Muscle layer of duodenum (tissue), 2 donors: ENCODE measurements around the gene PRKAR1B.

ENCODE experiments used
- H3K27ac ChIP-seq: one replicate; pipeline ENCODE4 v1.7.0; 2013; ENCODE audit warnings: mild to moderate bottlenecking, low read length
- H3K27me3 ChIP-seq: one replicate; pipeline ENCODE4 v1.7.0; 2013; ENCODE audit warnings: low read depth, mild to moderate bottlenecking, control low read depth, low read length
- H3K36me3 ChIP-seq, 2 donors: one replicate each; pipeline ENCODE4 v1.7.0; 2013; ENCODE audit warnings: low read length in 2 of 2, control low read depth in 1 of 2, mild to moderate bottlenecking in 1 of 2; ENCODE audit not compliant: insufficient read depth in 2 of 2, control insufficient read depth in 1 of 2
- H3K4me1 ChIP-seq, 2 donors: one replicate each; pipeline ENCODE4 v1.7.0; 2013; ENCODE audit warnings: low read length in 2 of 2, mild to moderate bottlenecking in 2 of 2, control low read depth in 1 of 2, moderate library complexity in 1 of 2; ENCODE audit not compliant: insufficient read depth in 2 of 2, control insufficient read depth in 1 of 2
- H3K4me3 ChIP-seq, 2 donors: one replicate each; pipeline ENCODE4 v1.7.0; 2013; ENCODE audit warnings: low read length in 2 of 2, low read depth in 1 of 2, mild to moderate bottlenecking in 1 of 2
- H3K9me3 ChIP-seq, 2 donors: one replicate each; pipeline ENCODE4 v1.7.0; 2013; ENCODE audit warnings: low read length in 2 of 2, control low read depth in 1 of 2, mild to moderate bottlenecking in 1 of 2; ENCODE audit not compliant: control insufficient read depth in 1 of 2
- donor health status: healthy.

PRKAR1B gene

DNA sequence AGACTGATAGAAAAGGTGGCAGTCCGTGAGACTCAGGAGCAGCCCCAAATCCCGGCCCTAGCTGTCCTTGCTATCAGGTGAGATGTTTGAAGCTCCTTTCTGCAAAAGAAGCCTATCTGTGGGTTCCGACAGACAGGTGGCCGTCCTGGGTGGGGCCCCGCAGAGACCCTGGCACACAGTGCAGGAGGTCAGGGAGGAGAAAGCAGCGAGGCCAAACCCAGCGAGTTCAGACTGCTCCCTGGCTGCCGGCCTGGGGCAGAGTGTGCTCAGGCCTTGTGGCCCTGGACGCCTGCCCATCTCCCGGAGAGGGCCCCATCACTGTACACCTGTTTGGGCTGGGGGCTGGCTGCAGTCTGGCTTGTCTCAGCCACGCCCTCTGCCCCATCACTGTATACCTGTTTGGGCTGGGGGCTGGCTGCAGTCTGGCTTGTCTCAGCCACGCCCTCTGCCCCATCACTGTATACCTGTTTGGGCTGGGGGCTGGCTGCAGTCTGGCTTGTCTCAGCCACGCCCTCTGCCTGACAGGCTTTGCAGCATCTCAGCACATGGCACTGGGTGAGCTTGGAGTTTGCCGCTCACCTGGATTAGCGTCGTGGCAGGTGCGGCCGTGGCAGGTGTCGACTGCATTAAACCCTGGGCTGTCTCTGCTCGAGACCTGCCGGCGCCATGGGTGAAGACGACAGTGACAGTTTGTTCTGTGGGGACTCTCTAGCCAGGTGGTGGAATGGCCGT is 11.8 kb upstream of the PRKAR1B start:
- Histone ChIP-seq H3K36me3 (peaks cover 0 to 46% of the 10 kb centered on the region in 2 donors), H3K27me3 (no peaks in the 10 kb centered on the region), H3K27ac (no peak overlapping the region), H3K4me1 (no peaks in the 10 kb centered on the region), H3K9me3 (no peaks in the 10 kb centered on the region), H3K4me3 (no peak overlapping the region)

DNA sequence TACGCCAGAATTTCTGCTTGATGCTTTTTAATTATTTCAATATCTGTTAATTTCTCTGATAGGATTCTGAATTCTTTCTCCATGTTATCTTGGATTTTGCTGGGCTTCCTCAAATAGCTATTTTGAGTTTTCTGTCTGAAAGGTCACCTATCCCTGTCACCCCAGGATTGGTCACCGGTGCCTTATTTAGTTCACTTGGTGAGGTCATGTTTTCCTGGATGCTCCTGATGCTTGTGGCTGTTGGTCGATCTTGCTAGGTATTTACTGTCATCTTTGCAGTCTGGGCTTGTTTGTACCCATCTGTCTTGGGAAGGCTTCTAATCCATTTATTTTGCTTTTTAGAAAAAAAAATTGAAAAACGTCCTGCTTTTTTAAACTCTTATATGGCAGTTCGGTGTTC is 11.2 kb upstream of the PRKAR1B start:
- Histone ChIP-seq H3K27ac (no peak overlapping the region), H3K36me3 (peaks cover 0 to 47% of the 10 kb centered on the region in 2 donors), H3K9me3 (no peaks in the 10 kb centered on the region), H3K27me3 (no peaks in the 10 kb centered on the region), H3K4me3 (no peak overlapping the region), H3K4me1 (no peaks in the 10 kb centered on the region)

DNA sequence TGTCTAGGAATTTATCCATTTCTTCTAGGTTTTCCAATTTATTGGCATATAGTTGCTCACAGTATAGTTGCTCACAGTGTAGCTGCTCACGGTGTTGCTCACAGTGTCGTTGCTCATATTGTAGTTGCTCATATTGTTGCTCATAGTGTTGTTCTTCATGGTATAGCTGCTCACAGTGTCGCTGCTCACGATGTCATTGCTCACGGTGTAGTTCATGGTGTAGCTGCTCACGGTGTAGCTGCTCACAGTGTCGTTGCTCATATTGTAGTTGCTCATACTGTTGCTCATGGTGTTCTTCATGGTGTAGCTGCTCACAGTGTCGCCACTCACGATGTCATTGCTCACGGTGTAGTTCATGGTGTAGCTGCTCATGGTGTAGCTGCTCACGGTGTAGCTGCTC is 7.7 kb upstream of the PRKAR1B start:
- Histone ChIP-seq H3K27ac (no peak overlapping the region), H3K4me1 (peaks cover 0 to 16% of the 10 kb centered on the region in 2 donors), H3K4me3 (no peak overlapping the region), H3K9me3 (no peaks in the 10 kb centered on the region), H3K27me3 (no peaks in the 10 kb centered on the region), H3K36me3 (peaks cover 0 to 43% of the 10 kb centered on the region in 2 donors)

DNA sequence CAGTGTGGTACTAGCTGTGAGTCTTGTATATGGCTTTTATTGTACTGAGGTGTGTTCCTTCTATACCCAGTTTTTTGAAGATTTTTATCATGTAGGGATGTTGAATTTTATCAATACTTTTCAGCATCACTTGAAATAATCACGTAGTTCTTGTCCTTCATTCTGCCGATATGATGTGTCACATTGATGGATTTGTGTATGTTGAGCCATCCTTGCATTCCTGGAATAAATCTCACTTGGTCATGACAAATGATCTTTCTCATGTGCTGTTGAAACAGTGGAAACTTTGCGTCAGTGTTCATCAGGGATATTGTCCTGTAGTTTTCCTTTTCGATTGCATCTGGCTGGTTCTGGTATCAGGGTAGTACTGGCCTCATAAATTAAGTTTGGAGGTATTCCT is 7.1 kb upstream of the PRKAR1B start:
- Histone ChIP-seq H3K4me3 (no peak overlapping the region), H3K36me3 (peaks cover 0 to 43% of the 10 kb centered on the region in 2 donors), H3K4me1 (peaks cover 0 to 16% of the 10 kb centered on the region in 2 donors), H3K27me3 (no peaks in the 10 kb centered on the region), H3K9me3 (no peaks in the 10 kb centered on the region), H3K27ac (no peak overlapping the region)

DNA sequence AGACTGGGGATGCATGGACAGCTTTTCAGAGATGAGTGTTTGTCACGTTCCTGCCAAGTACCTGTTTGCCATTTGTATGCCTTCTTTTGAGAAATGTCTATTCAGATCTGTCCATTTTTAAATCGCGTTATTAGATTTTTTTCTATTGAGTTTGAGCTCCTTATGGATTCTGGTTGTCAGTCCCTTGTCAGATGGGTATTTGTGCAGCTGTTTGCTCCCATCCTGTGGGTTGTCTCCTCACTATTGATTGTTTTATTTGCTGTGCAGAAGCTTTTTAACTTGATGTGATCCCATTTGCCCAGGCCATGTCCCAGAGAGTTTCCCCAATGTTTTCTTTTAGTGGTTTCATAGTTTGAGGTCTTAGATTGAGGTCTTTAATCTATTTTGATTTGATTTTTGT is 5.5 kb upstream of the PRKAR1B start:
- Histone ChIP-seq H3K4me1 (peaks cover 0 to 27% of the 10 kb centered on the region in 2 donors), H3K27me3 (no peaks in the 10 kb centered on the region), H3K27ac (no peak overlapping the region), H3K9me3 (no peaks in the 10 kb centered on the region), H3K36me3 (peaks cover 0 to 37% of the 10 kb centered on the region in 2 donors), H3K4me3 (no peak overlapping the region)

DNA sequence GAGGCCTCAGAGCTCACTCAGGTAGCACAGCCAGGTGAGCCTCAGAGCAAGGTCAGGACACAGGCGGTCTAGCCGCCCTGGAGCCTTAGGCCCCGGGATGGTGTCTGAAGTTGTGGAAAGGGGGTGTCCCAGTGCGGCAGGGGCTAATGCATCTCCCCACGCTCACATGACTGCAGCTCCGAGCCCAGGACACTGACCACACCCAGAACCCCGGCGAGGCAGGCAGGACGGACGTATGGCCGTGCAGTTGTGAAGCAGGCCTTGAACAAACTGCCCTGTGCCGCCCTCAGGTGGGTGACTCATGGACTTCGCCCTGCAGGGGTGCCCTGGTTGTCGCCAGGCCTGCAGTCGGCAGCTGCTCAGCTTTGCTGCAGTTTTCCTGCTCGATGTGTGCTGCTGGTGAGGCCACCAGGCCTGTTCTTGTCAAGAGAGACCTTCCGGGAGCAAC is 5.0 kb upstream of the PRKAR1B start:
- no peak overlapping the region for H3K4me3 ChIP-seq
- H3K9me3 ChIP-seq = no peaks in the 10 kb centered on the region
- peaks cover 0 to 37% of the 10 kb centered on the region in 2 donors for H3K36me3 ChIP-seq
- H3K27ac ChIP-seq = no peak overlapping the region
- no peaks in the 10 kb centered on the region for H3K27me3 ChIP-seq
- H3K4me1 ChIP-seq = peaks cover 0 to 29% of the 10 kb centered on the region in 2 donors

DNA sequence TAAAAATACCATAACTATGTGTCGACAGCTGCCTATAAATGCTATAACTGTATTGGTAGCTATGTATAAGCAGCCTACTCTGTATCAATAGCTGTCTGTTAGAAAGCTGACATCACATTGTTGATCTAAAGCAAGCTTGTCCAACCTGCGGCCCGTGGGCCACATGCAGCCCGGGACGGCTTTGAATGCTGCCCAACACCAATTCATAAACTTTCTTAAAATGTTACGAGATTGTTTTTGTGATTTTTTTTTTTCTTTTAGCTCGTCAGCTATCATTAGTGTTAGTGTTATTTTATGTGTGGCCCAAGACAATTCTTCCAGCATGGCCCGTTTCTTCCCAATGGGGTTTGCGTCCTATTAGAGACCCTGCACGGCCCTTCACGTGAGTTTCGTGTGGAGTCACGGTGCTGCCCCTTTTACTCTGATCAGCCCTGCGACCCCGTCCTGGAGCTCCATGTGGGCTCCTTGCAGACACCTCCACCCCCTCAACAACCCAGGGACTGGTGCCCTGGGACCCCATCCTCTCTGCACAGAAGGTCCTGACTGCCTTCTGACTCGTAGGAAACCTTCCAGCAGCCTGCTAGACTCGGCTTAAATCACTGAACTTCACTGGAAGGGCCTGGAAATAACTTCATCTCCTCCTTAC is 4.5 kb upstream of the PRKAR1B start:
- Histone ChIP-seq H3K4me1 (peaks cover 0 to 29% of the 10 kb centered on the region in 2 donors), H3K4me3 (no peak overlapping the region), H3K36me3 (peaks cover 0 to 37% of the 10 kb centered on the region in 2 donors), H3K9me3 (no peaks in the 10 kb centered on the region), H3K27ac (no peak overlapping the region), H3K27me3 (no peaks in the 10 kb centered on the region)

DNA sequence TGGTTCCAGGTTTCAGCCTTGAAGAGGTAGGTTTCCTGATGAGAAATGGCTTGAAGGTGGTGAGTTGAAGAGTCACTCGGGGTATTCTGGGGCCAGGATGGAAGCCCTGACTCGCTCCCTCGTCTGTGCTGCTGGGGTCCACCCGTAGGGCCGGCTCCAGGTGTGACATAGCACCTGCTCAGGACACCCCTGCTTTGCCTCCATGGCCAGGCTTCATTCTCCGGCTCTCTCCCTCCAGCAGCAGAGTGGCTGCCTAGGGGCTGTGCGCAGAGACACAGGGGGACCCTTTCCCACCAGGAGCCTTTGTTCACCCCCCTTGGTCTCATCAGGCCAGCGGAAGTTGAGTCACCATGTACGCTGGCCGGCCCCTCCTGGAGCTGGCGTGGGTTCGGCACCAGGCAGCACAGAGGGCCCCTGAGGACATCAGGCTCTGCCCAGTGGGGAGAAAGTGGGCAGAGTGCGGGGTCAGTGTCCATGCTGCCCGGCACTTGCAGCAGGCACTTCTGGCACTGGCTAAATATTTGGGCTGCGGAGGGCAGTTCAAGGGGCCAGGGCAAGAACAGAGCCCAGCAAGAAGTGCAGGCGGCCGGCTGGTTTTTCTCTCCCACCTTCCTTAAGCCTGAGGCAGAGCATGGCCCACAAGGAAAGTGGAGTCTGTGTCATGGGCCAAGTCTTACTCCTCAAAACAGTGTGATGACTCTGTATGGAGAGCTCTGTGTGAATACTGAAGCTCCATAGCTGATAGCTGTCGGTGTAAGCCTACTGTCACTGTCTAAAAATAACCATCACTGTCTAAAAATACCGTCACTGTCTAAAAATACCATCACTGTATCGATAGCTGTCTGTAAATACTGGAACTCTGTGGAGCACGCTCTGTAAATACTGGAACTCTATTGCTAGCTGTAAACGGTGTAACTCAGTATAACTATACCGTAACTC is 3.7 kb upstream of the PRKAR1B start:
- Histone ChIP-seq H3K36me3 (peaks cover 0 to 37% of the 10 kb centered on the region in 2 donors), H3K4me1 (peaks cover 5 to 34% of the 10 kb centered on the region in 2 donors), H3K27me3 (no peaks in the 10 kb centered on the region), H3K9me3 (no peaks in the 10 kb centered on the region), H3K4me3 (no peak overlapping the region), H3K27ac (no peak overlapping the region)

DNA sequence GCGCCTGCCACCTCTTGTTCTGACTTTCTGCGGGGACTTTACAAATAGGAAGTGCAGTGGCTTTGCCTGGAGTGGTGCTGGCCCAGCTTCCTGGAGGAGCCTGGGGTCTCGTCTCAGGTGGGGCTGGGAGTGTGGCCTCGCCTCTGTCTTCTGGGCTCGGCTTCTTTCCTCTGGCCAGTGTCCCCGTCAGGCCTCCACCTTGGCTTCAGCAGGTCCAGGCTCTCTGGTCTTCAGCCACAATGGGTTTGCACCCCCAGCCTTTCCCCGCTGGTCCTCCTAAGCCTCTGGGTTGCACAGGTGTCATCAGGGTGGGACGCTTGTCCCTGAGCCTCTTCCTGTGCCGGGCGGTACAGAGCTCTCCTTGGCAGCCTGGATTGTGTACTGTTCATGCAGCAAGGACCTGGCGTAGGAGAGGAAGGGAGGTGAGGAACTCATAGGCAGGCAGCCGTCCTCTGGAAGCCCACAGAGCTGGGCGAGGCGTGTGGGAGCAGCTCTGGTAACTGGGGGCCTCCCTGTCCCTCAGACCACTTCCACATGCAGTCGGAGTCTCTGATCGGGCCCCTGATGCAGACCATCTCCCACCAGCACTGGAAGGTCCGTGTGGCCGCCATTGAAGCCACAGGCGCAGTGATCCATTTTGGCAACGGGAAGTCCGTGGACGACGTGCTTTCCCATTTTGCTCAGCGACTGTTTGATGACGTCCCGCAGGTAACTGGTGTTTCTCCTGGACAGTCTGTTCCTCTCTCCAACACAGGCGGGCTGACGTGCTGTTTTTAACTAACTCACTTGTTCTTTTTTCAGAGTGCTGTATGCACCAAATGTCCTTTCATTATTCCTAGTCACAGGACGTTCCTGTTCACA is 2.3 kb upstream of the PRKAR1B start:
- H3K36me3 ChIP-seq = peaks cover 0 to 37% of the 10 kb centered on the region in 2 donors
- H3K27me3 ChIP-seq = no peaks in the 10 kb centered on the region
- no peak overlapping the region for H3K27ac ChIP-seq
- no peak overlapping the region for H3K4me3 ChIP-seq
- H3K9me3 ChIP-seq = no peaks in the 10 kb centered on the region
- H3K4me1 ChIP-seq = peaks cover 6 to 36% of the 10 kb centered on the region in 2 donors

DNA sequence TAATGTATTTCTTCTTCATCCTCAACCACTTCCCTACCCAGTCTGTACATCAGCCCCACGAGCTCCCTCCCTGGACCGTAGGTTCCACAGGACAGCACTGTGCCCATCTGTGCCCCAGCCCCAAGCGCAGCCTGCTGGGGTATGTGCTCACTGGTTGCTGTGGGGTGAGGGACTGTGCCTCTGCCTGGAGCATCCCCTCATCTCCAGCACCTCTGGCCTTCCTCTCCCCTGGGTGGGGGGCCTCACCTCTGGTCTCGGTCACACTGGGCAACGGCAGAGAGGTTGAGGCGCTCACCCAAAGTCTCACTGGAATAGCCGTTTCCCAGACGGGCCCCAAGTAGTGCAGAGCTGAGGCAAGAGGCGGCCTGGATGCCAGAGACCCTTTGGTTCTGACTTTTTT is 1.5 kb upstream of the PRKAR1B start:
- H3K36me3 ChIP-seq = peaks cover 0 to 32% of the 10 kb centered on the region in 2 donors

More for the DNA sequence above, 1.5 kb upstream of the PRKAR1B start:
- Histone ChIP-seq H3K27me3 (no peaks in the 10 kb centered on the region), H3K27ac (no peak overlapping the region), H3K9me3 (no peaks in the 10 kb centered on the region), H3K4me1 (peaks cover 6 to 36% of the 10 kb centered on the region in 2 donors), H3K4me3 (peak overlapping the region in 1 of 2 donors; percentile 67)
